ENCODE data around the gene ELOVL6. TPM values are rescaled to one million over a fixed set of nuclear protein-coding genes. Genes with fewer than 3 reads are reported as not detected.

ELOVL6 gene
- total and polyA plus RNA-seq, 10 of the 15 experiments (the other 5 are each of a cell fraction or from before 2014, with no cell fraction given) = 3.9 to 33.5 (median 8.1) TPM

DNA sequence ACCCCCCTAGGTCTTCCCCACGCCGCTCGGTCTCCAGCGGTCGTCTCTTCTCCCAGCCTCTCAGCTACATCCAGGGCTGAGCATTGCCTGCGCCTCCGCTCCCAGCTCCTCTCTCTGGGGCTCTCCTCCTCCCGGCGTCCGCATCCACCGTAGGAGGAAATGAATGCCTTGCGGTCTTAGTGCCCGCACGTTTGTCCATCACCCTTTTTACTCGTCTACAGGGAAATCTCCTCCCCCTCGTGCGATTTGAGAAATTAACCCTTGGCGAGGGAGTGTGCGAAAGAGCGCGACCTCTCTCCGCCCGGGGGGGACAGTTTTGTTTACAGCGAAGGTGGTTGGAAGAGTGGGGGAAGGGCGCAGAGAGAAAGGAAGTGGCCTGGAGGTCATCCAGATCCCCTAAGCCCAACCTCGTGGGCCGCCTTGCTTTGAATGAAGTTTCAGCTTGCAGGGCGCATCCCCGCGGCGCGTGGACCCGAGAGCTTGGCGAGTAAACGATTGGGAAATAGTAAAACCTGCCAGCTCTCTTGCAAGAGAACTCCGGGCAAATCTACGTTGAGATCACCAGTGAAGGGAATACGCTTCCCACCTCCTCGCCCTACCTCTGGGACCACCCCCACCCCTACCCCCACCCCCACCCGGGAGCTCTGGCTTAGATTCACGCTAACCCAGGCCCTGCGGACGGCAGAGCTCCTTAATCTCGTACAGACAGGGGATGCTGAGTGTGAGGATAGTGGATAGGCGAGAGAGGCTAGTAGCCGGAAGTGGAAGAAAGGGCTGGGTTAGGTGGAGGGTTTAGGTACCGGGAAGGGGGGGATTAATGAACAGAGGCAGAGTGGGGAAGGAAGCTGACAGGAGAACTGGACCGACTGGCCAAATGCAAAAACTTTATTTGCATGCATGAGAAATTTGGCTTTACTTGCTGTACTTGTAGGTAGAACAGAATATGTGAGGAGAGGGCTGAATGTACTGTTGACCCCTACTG, at the start of gene ELOVL6 (continued):
- no peak for TF ChIP-seq CHD1 (IDR thresholded peaks at IDR 0.05; ENCODE audit: low read depth, low read length)
- TF ChIP-seq, protein P1, sequence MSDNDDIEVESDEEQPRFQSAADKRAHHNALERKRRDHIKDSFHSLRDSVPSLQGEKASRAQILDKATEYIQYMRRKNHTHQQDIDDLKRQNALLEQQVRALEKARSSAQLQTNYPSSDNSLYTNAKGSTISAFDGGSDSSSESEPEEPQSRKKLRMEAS (IDR thresholded peaks at IDR 0.05; ENCODE audit: low read depth, low read length) = no peak; the same call in 1 of the 2 replicates
- peak; percentile 73; the same call in 1 of the 2 replicates for TF ChIP-seq EED (IDR thresholded peaks at IDR 0.05; ENCODE audit: low read depth)
- TF ChIP-seq BACH1 (IDR thresholded peaks at IDR 0.05; ENCODE audit: borderline replicate concordance) = 0 out of 2 replicates have a peak, but pooled peaks have one; percentile 15
- TF ChIP-seq, protein P2, sequence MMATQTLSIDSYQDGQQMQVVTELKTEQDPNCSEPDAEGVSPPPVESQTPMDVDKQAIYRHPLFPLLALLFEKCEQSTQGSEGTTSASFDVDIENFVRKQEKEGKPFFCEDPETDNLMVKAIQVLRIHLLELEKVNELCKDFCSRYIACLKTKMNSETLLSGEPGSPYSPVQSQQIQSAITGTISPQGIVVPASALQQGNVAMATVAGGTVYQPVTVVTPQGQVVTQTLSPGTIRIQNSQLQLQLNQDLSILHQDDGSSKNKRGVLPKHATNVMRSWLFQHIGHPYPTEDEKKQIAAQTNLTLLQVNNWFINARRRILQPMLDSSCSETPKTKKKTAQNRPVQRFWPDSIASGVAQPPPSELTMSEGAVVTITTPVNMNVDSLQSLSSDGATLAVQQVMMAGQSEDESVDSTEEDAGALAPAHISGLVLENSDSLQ (IDR thresholded peaks at IDR 0.05) = peak; percentile 49
- TF ChIP-seq CBX5 (IDR thresholded peaks at IDR 0.05; ENCODE audit: low read depth) = no peak
- peak; percentile 73; the same call in 1 of the 2 replicates for TF ChIP-seq PML (IDR thresholded peaks at IDR 0.05; ENCODE audit: low read length)
- TF ChIP-seq MYB (IDR thresholded peaks at IDR 0.05; ENCODE audit: borderline replicate concordance, low read depth, low read length) = no peak
- TF ChIP-seq, protein P3, sequence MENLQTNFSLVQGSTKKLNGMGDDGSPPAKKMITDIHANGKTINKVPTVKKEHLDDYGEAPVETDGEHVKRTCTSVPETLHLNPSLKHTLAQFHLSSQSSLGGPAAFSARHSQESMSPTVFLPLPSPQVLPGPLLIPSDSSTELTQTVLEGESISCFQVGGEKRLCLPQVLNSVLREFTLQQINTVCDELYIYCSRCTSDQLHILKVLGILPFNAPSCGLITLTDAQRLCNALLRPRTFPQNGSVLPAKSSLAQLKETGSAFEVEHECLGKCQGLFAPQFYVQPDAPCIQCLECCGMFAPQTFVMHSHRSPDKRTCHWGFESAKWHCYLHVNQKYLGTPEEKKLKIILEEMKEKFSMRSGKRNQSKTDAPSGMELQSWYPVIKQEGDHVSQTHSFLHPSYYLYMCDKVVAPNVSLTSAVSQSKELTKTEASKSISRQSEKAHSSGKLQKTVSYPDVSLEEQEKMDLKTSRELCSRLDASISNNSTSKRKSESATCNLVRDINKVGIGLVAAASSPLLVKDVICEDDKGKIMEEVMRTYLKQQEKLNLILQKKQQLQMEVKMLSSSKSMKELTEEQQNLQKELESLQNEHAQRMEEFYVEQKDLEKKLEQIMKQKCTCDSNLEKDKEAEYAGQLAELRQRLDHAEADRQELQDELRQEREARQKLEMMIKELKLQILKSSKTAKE (IDR thresholded peaks at IDR 0.05; ENCODE audit: low read depth, poor library complexity, severe bottlenecking) = peak; percentile 82
- no peak for TF ChIP-seq JUNB (IDR thresholded peaks at IDR 0.05)
- TF ChIP-seq, protein P4, sequence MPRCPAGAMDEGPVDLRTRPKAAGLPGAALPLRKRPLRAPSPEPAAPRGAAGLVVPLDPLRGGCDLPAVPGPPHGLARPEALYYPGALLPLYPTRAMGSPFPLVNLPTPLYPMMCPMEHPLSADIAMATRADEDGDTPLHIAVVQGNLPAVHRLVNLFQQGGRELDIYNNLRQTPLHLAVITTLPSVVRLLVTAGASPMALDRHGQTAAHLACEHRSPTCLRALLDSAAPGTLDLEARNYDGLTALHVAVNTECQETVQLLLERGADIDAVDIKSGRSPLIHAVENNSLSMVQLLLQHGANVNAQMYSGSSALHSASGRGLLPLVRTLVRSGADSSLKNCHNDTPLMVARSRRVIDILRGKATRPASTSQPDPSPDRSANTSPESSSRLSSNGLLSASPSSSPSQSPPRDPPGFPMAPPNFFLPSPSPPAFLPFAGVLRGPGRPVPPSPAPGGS (IDR thresholded peaks at IDR 0.05; ENCODE audit: borderline replicate concordance, insufficient read depth, low read depth, low read length, poor library complexity, severe bottlenecking) = no peak
- TF ChIP-seq IKZF2 (IDR thresholded peaks at IDR 0.05) = peak; percentile 76 to 84
- TF ChIP-seq SMARCA5 (IDR thresholded peaks at IDR 0.05) = peak; percentile 59; the same call in 1 of the 2 replicates
- TF ChIP-seq BRCA1 (IDR thresholded peaks at IDR 0.05; ENCODE audit: low read depth, low read length) = no peak
- TF ChIP-seq, protein P5, sequence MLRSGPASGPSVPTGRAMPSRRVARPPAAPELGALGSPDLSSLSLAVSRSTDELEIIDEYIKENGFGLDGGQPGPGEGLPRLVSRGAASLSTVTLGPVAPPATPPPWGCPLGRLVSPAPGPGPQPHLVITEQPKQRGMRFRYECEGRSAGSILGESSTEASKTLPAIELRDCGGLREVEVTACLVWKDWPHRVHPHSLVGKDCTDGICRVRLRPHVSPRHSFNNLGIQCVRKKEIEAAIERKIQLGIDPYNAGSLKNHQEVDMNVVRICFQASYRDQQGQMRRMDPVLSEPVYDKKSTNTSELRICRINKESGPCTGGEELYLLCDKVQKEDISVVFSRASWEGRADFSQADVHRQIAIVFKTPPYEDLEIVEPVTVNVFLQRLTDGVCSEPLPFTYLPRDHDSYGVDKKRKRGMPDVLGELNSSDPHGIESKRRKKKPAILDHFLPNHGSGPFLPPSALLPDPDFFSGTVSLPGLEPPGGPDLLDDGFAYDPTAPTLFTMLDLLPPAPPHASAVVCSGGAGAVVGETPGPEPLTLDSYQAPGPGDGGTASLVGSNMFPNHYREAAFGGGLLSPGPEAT (IDR thresholded peaks at IDR 0.05; ENCODE audit: low read depth) = peak; percentile 75
- TF ChIP-seq, protein P6, sequence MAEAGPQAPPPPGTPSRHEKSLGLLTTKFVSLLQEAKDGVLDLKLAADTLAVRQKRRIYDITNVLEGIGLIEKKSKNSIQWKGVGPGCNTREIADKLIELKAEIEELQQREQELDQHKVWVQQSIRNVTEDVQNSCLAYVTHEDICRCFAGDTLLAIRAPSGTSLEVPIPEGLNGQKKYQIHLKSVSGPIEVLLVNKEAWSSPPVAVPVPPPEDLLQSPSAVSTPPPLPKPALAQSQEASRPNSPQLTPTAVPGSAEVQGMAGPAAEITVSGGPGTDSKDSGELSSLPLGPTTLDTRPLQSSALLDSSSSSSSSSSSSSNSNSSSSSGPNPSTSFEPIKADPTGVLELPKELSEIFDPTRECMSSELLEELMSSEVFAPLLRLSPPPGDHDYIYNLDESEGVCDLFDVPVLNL (IDR thresholded peaks at IDR 0.05; ENCODE audit: low read depth, low read length) = 0 out of 2 replicates have a peak, but pooled peaks have one; percentile 16
- TF ChIP-seq, protein P7, sequence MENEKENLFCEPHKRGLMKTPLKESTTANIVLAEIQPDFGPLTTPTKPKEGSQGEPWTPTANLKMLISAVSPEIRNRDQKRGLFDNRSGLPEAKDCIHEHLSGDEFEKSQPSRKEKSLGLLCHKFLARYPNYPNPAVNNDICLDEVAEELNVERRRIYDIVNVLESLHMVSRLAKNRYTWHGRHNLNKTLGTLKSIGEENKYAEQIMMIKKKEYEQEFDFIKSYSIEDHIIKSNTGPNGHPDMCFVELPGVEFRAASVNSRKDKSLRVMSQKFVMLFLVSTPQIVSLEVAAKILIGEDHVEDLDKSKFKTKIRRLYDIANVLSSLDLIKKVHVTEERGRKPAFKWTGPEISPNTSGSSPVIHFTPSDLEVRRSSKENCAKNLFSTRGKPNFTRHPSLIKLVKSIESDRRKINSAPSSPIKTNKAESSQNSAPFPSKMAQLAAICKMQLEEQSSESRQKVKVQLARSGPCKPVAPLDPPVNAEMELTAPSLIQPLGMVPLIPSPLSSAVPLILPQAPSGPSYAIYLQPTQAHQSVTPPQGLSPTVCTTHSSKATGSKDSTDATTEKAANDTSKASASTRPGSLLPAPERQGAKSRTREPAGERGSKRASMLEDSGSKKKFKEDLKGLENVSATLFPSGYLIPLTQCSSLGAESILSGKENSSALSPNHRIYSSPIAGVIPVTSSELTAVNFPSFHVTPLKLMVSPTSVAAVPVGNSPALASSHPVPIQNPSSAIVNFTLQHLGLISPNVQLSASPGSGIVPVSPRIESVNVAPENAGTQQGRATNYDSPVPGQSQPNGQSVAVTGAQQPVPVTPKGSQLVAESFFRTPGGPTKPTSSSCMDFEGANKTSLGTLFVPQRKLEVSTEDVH (IDR thresholded peaks at IDR 0.05; ENCODE audit: low read depth, partially characterized antibody) = peak; percentile 30
